NCI-H187 treated with DMSO at 0.1 percent for 48 hours (cell line): ENCODE results near the gene CYP2D6.
"Not testable (repeated sequence)": the region's sequence is repeated elsewhere in the genome, so short reads cannot be mapped to it uniquely, and the experiment has no call there.

ENCODE experiments used
- DNase-seq: peaks from one replicate; lab custom pipeline; 2025; lab: John Stamatoyannopoulos, UW

The CYP2D6 gene

DNA sequence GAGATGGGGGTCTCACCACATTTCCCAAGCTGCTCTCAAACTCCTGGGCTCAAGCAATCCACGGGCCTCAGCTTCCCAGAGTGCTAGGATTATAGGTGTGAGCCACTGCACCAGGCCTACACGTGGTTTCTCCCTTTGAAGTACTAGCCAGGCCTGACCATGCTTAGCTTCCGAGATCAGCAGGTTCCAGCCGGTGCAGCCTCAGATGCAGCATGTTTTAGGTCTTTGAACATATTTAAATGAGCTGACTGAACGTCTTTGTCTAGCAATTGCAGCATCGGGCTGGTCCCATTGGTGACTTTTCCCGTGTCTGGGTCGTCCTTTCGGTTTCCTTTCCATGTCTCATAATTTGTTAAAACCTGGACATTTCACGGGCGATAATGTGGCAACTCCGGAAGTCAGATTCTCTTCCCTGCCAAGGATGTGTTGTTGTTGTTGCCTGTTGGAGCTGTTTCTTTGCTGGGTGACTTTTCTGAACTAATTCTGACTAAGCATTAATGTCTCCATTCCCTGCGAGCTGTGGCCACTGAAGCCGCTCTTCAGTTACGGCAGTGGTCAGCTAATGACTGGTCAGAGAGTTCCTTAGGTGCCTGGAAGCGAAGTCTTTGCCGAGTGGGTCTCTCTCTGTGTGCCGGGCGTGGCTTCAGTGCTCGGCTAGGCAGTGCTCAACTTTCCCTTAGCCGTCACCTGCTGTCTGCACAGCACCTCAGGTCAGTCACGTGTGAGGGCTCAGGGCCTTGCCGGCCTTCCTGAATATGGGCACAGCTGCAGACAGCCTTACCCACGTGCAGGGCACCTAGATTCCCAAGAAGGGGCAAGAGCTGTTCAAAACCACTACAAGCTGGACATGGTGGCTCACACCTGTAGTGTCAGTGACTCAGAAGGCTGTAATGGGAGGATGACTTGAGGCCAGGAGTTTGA, 3.8 kb upstream of the CYP2D6 start:
- DNase-seq = no peak

DNA sequence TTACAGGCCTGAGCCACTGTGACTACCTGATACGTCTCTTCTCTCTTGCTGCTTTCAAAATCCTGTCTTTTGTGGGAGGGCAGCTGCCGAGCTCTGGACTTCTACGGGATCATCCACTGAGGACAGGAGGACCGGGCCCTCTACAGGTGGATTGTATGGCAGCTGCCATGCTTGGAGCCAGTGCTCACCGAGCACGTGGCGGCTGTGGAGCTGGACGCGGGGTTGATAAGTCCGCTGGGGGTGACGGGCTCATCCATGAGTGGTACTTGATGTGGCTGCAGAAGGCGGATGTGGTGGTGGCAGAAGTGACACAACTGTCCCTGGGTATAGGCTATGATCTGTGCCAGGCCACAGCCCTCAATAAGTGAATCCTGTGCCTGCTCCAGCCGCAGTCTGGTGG, 1.8 kb upstream of the CYP2D6 start:
- DNase-seq = no peak

DNA sequence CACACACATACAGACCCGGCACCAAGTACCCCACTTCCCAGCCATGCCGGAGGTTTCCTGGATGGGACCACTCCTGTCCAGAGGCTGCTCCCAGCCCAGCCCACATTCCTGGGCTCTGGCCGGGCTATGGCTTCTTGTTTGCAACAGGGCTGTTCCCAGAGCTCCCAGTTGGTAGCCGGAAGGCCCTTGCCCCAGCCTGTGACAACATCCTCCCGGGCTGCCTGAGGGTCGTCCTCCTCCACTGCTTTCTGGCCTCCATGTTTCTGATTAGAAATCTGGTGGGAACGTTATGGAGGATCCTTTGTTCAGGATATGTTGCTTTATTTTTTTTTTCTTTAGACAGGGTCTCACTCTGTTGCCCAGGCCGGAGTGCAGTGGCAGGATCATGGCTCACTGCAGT, 952 bp upstream of the CYP2D6 start:
- DNase-seq = no peak

GRCh38 chr22:42130182-42130581, 428 bp downstream of the CYP2D6 start:
- DNase-seq = not testable (repeated sequence)

DNA sequence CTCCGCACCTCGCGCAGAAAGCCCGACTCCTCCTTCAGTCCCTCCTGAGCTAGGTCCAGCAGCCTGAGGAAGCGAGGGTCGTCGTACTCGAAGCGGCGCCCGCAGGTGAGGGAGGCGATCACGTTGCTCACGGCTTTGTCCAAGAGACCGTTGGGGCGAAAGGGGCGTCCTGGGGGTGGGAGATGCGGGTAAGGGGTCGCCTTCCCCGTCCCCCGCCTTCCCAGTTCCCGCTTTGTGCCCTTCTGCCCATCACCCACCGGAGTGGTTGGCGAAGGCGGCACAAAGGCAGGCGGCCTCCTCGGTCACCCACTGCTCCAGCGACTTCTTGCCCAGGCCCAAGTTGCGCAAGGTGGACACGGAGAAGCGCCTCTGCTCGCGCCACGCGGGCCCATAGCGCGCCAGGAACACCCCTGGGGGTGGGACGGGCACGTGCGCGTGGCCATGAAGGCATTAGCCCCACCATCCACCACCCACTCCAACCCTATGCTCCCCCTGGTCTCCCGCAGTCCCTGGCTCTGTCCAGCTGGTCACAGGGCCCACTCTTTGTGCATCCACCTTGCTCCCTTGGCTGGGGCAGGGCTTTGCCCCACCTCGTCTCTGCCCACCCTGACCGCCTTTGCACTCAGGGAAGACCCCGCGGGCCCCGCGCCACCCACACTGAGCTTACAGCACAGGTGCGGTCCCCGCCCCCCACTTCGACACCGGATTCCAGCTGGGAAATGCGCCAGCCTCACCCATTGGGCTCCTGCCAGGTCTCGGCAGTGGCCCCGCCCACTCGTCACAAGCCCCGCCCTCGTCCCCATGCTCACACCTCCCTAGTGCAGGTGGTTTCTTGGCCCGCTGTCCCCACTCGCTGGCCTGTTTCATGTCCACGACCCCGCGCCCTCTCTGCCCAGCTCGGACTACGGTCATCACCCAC, 1.6 kb downstream of the CYP2D6 start:
- DNase-seq = not testable (repeated sequence)

DNA sequence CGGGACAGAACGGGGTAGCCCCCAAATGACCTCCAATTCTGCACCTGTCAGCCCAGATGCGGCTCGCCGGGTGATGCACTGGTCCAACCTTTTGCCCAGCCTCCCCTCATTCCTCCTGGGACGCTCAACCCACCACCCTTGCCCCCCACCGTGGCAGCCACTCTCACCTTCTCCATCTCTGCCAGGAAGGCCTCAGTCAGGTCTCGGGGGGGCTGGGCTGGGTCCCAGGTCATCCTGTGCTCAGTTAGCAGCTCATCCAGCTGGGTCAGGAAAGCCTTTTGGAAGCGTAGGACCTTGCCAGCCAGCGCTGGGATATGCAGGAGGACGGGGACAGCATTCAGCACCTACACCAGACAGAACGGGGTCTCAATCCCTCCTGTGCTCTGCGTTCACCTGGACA, 2.6 kb downstream of the CYP2D6 start:
- not testable (repeated sequence) for DNase-seq

GRCh38 chr22:42127606-42128005, 3.0 kb downstream of the CYP2D6 start:
- DNase-seq = no peak

DNA sequence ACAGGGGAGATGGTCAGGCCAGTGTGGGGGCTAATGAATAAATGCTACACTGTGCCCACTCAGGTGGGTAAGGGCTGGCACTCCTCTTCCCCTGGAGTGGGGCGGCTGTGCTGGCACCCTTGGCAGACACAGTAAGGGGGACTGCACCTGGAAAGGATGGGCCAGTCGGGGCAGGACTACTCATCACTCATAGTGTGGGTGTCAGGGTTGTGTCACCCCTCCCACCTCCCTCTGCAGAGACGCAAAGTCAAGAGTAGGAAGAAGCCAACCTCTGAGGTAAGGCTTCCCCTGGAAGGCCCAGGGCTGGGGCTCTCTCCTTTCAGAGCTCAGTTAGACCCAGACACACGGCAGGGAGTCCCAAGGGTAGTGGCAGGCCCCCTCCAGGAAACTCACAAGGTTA, 7.1 kb downstream of the CYP2D6 start:
- DNase-seq = not testable (repeated sequence)

DNA sequence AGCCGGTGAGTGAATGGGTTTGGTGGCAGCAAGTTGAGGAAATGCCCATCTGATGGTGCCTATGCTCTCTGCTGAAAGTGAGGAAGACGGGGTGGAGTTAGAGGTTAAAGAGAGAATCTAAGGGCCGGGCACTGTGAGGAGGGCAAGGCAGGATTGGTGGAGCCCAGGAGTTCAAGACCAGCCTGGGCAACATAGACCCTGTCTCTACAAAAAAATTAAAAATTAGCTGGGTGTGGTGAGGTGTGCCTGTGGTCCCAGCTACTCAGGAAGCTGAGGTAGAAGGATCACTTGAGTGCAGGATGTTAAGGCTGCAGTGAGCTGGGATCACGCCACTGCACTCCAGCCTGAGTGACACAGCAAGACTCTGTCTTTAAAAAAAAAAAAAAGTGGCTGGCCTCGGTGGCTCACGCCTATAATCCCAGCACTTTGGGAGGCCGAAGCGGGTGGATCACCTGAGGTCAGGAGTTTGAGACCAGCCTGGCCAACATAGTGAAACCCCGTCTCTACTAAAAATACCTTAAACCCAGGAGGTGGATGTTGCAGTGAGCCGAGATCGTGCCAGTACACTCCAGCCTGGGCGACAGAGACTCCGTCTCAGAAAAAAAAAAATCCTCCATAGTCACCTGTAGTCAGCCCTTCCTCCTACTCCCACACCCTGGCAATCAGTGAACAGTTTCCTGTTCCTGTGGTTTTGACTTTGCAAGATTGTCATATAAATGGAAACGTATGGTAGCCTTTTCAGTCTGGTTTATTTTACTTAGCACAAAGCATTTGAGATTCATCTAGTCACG, 10.2 kb downstream of the CYP2D6 start:
- not testable (repeated sequence) for DNase-seq

DNA sequence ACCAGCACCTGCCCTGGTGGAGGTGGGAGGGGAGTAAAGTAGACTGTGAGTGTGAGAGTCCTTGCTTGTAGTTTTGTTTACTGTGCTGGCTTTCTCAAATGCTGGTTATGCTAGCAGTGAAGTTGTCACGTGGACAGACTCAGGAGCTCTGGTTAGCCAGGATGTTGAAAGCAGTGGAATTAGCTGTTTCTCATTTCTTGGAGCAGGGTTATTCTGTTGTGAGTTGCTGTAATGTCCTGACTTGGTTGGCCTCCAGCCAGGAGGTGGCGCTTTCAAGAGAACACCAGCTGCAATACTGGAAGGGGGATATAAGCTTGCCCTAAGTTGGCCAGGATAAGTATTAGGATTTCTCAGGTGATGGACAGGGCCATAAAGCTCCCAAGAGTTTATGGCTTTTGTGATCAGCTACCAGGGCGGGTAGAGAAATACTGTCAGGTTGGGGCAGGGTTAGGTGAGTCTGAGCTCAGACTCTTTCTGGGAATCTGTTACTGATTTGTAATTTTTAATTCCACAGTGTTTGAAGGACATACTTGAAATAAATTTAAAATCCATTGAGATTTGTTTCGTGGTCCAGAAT, 13.7 kb downstream of the CYP2D6 start:
- DNase-seq = no peak

DNA sequence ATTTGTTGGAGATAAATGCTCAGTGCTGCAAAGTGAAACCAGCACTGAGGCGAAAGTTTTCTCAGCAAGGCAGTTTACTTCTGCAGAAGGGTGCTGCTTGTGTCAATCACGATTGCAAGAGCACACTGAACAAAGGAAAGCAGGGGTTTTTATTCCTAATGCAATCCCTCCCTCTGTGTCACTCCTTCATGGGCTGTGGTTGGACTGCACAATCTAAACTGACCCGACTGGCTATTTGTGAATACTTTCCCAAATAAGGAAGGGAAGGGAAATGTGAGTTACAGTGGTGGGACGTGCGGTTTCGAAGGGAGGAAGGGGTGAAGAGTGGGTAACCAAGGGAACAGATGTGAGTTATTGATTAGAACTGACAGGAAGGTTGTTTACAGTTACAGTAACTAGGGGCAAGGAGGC, 15.2 kb downstream of the CYP2D6 start:
- DNase-seq = not testable (repeated sequence)

GRCh38 chr22:42114721-42115120, 15.9 kb downstream of the CYP2D6 start:
- DNase-seq = no peak

- DNase-seq = not testable (repeated sequence)
Observed at GRCh38 chr22:42112793-42113192, 17.8 kb downstream of the CYP2D6 start.

- DNase-seq = no peak
Observed at GRCh38 chr22:42111798-42112197, 18.8 kb downstream of the CYP2D6 start.

GRCh38 chr22:42108848-42109247, 21.8 kb downstream of the CYP2D6 start:
- no peak for DNase-seq

DNA sequence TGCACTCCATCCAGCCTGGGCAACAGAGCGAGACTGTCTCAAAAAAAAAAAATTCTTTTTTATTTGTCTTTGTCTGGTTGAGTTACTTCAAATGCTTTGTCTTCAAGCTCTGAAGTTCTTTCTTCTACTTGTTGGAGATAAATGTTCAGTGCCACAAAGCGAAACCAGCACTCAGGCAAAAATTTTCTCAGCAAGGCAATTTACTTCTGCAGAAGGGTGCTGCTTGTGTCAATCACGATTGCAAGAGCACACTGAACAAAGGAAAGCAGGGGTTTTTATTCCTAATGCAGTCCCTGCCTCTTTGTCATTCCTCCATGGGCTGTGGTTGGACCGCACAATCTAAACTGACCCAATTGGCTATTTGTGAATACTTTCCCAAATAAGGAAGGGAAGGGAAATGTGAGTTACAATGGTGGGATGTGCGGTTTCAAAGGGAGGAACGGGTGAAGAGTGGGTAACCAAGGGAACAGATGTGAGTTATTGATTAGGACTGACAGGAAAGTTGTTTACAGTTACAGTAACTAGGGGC, 26.2 kb downstream of the CYP2D6 start:
- DNase-seq = not testable (repeated sequence)

- DNase-seq = no peak
Observed at GRCh38 chr22:42101199-42101598, 29.4 kb downstream of the CYP2D6 start.

- no peak for DNase-seq
Observed at GRCh38 chr22:42091455-42091782, 39.2 kb downstream of the CYP2D6 start.

GRCh38 chr22:42090596-42091454, 39.8 kb downstream of the CYP2D6 start, which contains the start of gene NDUFA6:
NDUFA6 (minus strand) TSS chr22:42090772; CDS start chr22:42090744, 28 bp downstream.
- peak; percentile 74 for DNase-seq

DNA sequence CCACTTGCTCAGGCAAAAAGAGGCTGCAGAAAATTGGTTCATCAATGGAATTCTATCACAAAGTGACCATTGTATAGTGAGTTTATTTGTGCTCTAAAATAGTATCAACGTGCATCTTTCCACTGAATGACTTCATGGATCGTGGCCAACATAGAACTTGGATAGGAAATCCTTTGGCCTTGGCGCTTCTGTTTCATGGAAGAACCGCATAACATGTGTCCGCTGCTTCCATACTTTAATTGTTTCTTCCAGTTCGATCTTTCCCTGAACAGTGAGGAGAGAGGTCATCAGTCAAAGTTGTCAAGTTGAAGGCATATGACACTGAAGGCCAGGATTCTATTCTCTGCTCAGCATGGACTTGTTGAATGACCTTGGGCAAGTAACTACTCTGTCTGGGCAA, 44.6 kb downstream of the CYP2D6 start:
- no peak for DNase-seq
